Lower leg skin (tissue), 4 donors: ENCODE measurements around the gene PCDH15. TPM values are rescaled to one million over a fixed set of nuclear protein-coding genes. Genes with fewer than 3 reads are reported as not detected.

Experiments
- DNase-seq, 2 donors: peaks; one replicate each; pipeline ENCODE4 v3.0.0-alpha.2; 2019; ENCODE audit warnings: low spot score in 2 of 2
- H3K4me3 ChIP-seq: fragments of 200-600 bp; sonication (generic); 2 replicates; pipeline ENCODE4 v1.5.1; 2017; ENCODE audit warnings: mild to moderate bottlenecking, low read depth; ENCODE audit not compliant: poor library complexity, severe bottlenecking
- CTCF ChIP-seq, 3 donors: fragments of 450-650 bp; IDR thresholded peaks; one replicate each; pipeline ENCODE4 v1.5.1; 2016; ENCODE audit warnings: antibody characterized with exemption in 3 of 3, mild to moderate bottlenecking in 3 of 3, moderate library complexity in 2 of 3
- POLR2A ChIP-seq, 2 donors: fragments of 450-650 bp; IDR thresholded peaks; one replicate each; pipeline ENCODE4 v1.6.1; 2016 to 2017; ENCODE audit warnings: antibody characterized with exemption in 2 of 2, mild to moderate bottlenecking in 1 of 2, moderate library complexity in 1 of 2
- WGBS, 2 donors: methylation state at CpG; one replicate each; pipeline ENCODE4 v1.1.5; 2018; 5-methylcytosine and 5-hydroxymethylcytosine counted together
- intact Hi-C: fragments of 100-400 bp; cut with DNase I; formaldehyde crosslinking; loops from one replicate; pipeline ENCODE4 v1.15.0; 2023; ENCODE audit warnings: low total_unique reads
- total RNA-seq, 4 donors: library from RNA; depleted of rRNA; stranded (reverse); fragments of >200 nt; gene quantifications; one replicate each; pipeline ENCODE4 v1.1.0, GENCODE V29; 2016

Gene PCDH15
- total RNA-seq, 4 donors from 2014 or later: not detected

GRCh38 chr10:54478601-54479000, 322.4 kb downstream of the PCDH15 start:
- intact Hi-C loops: no loop called here
- no peak overlapping the region for H3K4me3 ChIP-seq
- 45 to 61% methylated on average over 3 of the region's 3 CpGs for WGBS, 2 donors
- DNase-seq: no peak
- TF ChIP-seq CTCF (IDR thresholded peaks at IDR 0.05) (no peak), POLR2A (IDR thresholded peaks at IDR 0.05) (no peak)

GRCh38 chr10:54477738-54478137, 323.3 kb downstream of the PCDH15 start:
- no peak for TF ChIP-seq POLR2A (IDR thresholded peaks at IDR 0.05)
- no peak for TF ChIP-seq CTCF (IDR thresholded peaks at IDR 0.05)
- WGBS, 2 donors: 91 to 94% methylated on average over 4 of the region's 4 CpGs
- no peak overlapping the region for H3K4me3 ChIP-seq
- DNase-seq: no peak
- intact Hi-C loops: no loop called here

GRCh38 chr10:54470324-54470631, 330.8 kb downstream of the PCDH15 start:
- 69 to 100% methylated on average over 1 of the region's 1 CpG for WGBS, 2 donors
- no peak overlapping the region for H3K4me3 ChIP-seq
- no peak for DNase-seq
- intact Hi-C loops: no loop called here
- TF ChIP-seq POLR2A (IDR thresholded peaks at IDR 0.05) (no peak), CTCF (IDR thresholded peaks at IDR 0.05) (no peak)

GRCh38 chr10:54469587-54470323, 331.3 kb downstream of the PCDH15 start:
- intact Hi-C loops: no loop called here
- DNase-seq: no peak
- WGBS, 2 donors: 84 to 86% methylated on average over 8 of the region's 8 CpGs
- TF ChIP-seq POLR2A (IDR thresholded peaks at IDR 0.05) (no peak), CTCF (IDR thresholded peaks at IDR 0.05) (no peak)
- no peak overlapping the region for H3K4me3 ChIP-seq

- intact Hi-C loops: no loop called here
- WGBS, 2 donors: 50 to 53% methylated on average over 1 of the region's 1 CpG
- no peak for TF ChIP-seq POLR2A (IDR thresholded peaks at IDR 0.05)
- no peak for TF ChIP-seq CTCF (IDR thresholded peaks at IDR 0.05)
- H3K4me3 ChIP-seq: no peak overlapping the region
- no peak for DNase-seq
Measured at GRCh38 chr10:54454271-54454670, 346.8 kb downstream of the PCDH15 start.

GRCh38 chr10:54449056-54449455, 352.0 kb downstream of the PCDH15 start:
- intact Hi-C loops: no loop called here
- DNase-seq: no peak
- TF ChIP-seq CTCF (IDR thresholded peaks at IDR 0.05): no peak
- no peak for TF ChIP-seq POLR2A (IDR thresholded peaks at IDR 0.05)
- 89 to 91% methylated on average over 1 of the region's 1 CpG for WGBS, 2 donors
- H3K4me3 ChIP-seq: no peak overlapping the region
